ENCODE data around the gene SYNE1. TPM values are rescaled to one million over a fixed set of nuclear protein-coding genes. Genes with fewer than 3 reads are reported as not detected.

SYNE1 gene
- total and polyA plus RNA-seq, 10 of the 15 experiments (the other 5 are each of a cell fraction or from before 2014, with no cell fraction given), result 2.3 to 28.7 (median 14.1) TPM

- Histone ChIP-seq H3K4me3 (no peak overlapping the region), H3K27me3 (replicated peaks in 1 of 2; ENCODE audit: control insufficient read depth in 2 of 2, insufficient read depth in 2 of 2, low read length in 1 of 2) (no peaks in the 10 kb centered on the region; a peak in 2 of 4 replicates), H3K4me1 (ENCODE audit: control insufficient read depth, insufficient read depth, low read length) (no peaks in the 10 kb centered on the region), H4K20me1 (ENCODE audit: control insufficient read depth, insufficient read depth) (no peaks in the 10 kb centered on the region), H3K36me3 (ENCODE audit: control insufficient read depth in 2 of 2, insufficient read depth in 2 of 2, low read length in 1 of 2) (no peaks in the 10 kb centered on the region), H3K9ac (ENCODE audit: control insufficient read depth, insufficient read depth, low read length) (no peak overlapping the region), H3K9me3 (replicated peaks; ENCODE audit: control insufficient read depth, insufficient read depth, low read length) (no peaks in the 10 kb centered on the region), H3K27ac (ENCODE audit: control insufficient read depth, insufficient read depth) (no peak overlapping the region), H3K4me2 (ENCODE audit: control insufficient read depth, insufficient read depth) (no peak overlapping the region), H3K79me2 (ENCODE audit: control insufficient read depth, insufficient read depth, low read length) (no peaks in the 10 kb centered on the region), H2AFZ (ENCODE audit: control insufficient read depth, low read depth, low read length) (no peak overlapping the region)
- CTCF ChIA-PET, result no interaction called here
- ATAC-seq, result no peak
- RAD21 ChIA-PET (ENCODE audit: unreplicated experiment), result no interaction called here
- in situ Hi-C loops (cut with MboI) (no loop called here), intact Hi-C loops (cut with micrococcal nuclease; ENCODE audit: unreplicated experiment) (no loop called here)
- FAIRE-seq, result no peak
- no peak for DNase-seq (ENCODE audit: low read depth, low spot score)
- no TSS peak for BruUV-seq (replicated peaks)
- SMC1A ChIA-PET (ENCODE audit: uncharacterized antibody, unreplicated experiment), result no interaction called here
- POLR2A ChIA-PET, result no interaction called here
- 45% methylated on average over 2 of the region's 2 CpGs for WGBS (ENCODE audit: insufficient coverage, insufficient replicate concordance, low lambda C conversion rate, missing lambda C conversion rate)
- no peak for TF ChIP-seq CTCF (IDR thresholded peaks at IDR 0.05 in 2 of 3, conservative IDR thresholded peaks at IDR 0.05 in 1 of 3; ENCODE audit: control insufficient read depth in 2 of 3, extremely low read depth in 1 of 3, insufficient read depth in 1 of 3, low read depth in 3 of 3, low read length in 3 of 3)
- TF ChIP-seq ZBED1 (IDR thresholded peaks at IDR 0.05; ENCODE audit: borderline replicate concordance), result no peak
- no peak for TF ChIP-seq PRDM15 (CRISPR knock-in tag; IDR thresholded peaks at IDR 0.05)
- no peak for TF ChIP-seq ZNF384 (IDR thresholded peaks at IDR 0.05; ENCODE audit: borderline replicate concordance, low read depth, low read length)
- TF ChIP-seq JUND (IDR thresholded peaks at IDR 0.05; ENCODE audit: low read depth, low read length), result no peak
- TF ChIP-seq ATF3 (IDR thresholded peaks at IDR 0.05; ENCODE audit: borderline replicate concordance, extremely low read depth, low read depth, low read length), result no peak
- no peak for TF ChIP-seq NR2C1 (IDR thresholded peaks at IDR 0.05)
- no peak for TF ChIP-seq NR2C2 (IDR thresholded peaks at IDR 0.05; ENCODE audit: borderline replicate concordance, control insufficient read depth, insufficient read length, low read depth)
- no peak for TF ChIP-seq USF1 (IDR thresholded peaks at IDR 0.05; ENCODE audit: borderline replicate concordance, extremely low read length, insufficient read depth, low read depth, low read length)
- TF ChIP-seq ZNF592 (IDR thresholded peaks at IDR 0.05), result no peak
- no peak for TF ChIP-seq FOS (IDR thresholded peaks at IDR 0.05; ENCODE audit: borderline replicate concordance, extremely low read depth, insufficient read length)
- no peak for TF ChIP-seq POLR2A (IDR thresholded peaks at IDR 0.05; ENCODE audit: low read depth, low read length)
These were observed 550.1 kb downstream of the SYNE1 start for GRCh38 chr6:152087096-152087495.
